IPS DF 19.7 (cell line): ENCODE measurements around the gene HCN4.

Source experiments
- DNase-seq: peaks from one replicate; pipeline ENCODE4 v3.0.0-alpha.2; 2013; ENCODE audit warnings: low read depth, low spot score

HCN4 gene

GRCh38 chr15:73298522-73299245 is 70.1 kb downstream of the HCN4 start:
- no peak for DNase-seq

GRCh38 chr15:73296609-73297353 is 72.0 kb downstream of the HCN4 start:
- no peak for DNase-seq

GRCh38 chr15:73295630-73296286 is 73.0 kb downstream of the HCN4 start:
- DNase-seq: no peak

- no peak for DNase-seq
These were observed 75.0 kb downstream of the HCN4 start for GRCh38 chr15:73293773-73294172.

- no peak for DNase-seq
These were observed 77.3 kb downstream of the HCN4 start for GRCh38 chr15:73291441-73291840.

GRCh38 chr15:73287019-73287418 is 81.7 kb downstream of the HCN4 start:
- DNase-seq: no peak

GRCh38 chr15:73286311-73286710 is 82.4 kb downstream of the HCN4 start:
- DNase-seq: no peak

- DNase-seq: no peak
These were observed 84.6 kb downstream of the HCN4 start for GRCh38 chr15:73284090-73284716.

GRCh38 chr15:73283366-73283962 is 85.3 kb downstream of the HCN4 start:
- no peak for DNase-seq

- DNase-seq: no peak
These were observed 86.0 kb downstream of the HCN4 start for GRCh38 chr15:73282567-73283365.

GRCh38 chr15:73275862-73276261 is 92.9 kb downstream of the HCN4 start:
- no peak for DNase-seq

GRCh38 chr15:73273181-73274002 is 95.4 kb downstream of the HCN4 start:
- DNase-seq: peak; percentile 20

GRCh38 chr15:73270366-73271097 is 98.2 kb downstream of the HCN4 start:
- DNase-seq: no peak
